CD14-positive monocyte (primary cell): ENCODE measurements around the gene OPRM1. TPM values are rescaled to one million over a fixed set of nuclear protein-coding genes. Genes with fewer than 3 reads are reported as not detected.

Source experiments
- DNase-seq, 3 donors: peaks; one replicate each; pipeline ENCODE4 v3.0.0-alpha.2; 2011 to 2022
- H2AFZ ChIP-seq: 2 replicates; pipeline ENCODE4 v1.6.0; 2012; ENCODE audit warnings: mild to moderate bottlenecking, low read depth, low read length, inconsistent platforms; ENCODE audit not compliant: insufficient read depth, poor library complexity, severe bottlenecking
- H3K27ac ChIP-seq, 2 donors: 1 replicate in 1 of 2; 2 replicates in 1 of 2; pipeline ENCODE4 v1.5.1; 2012 to 2013; ENCODE audit warnings: low read length in 2 of 2, control low read depth in 1 of 2, inconsistent platforms in 1 of 2, low read depth in 1 of 2, mild to moderate bottlenecking in 1 of 2
- H3K27me3 ChIP-seq, 2 donors: one replicate each; pipeline versions ENCODE4 v1.6.0 to v1.6.1; 2011 to 2013; ENCODE audit warnings: low read length in 2 of 2; ENCODE audit not compliant: control insufficient read depth in 2 of 2, insufficient read depth in 2 of 2
- H3K36me3 ChIP-seq, 2 donors: replicated peaks in 1 of 2; 1 replicate in 1 of 2; 2 replicates in 1 of 2; pipeline versions ENCODE4 v1.5.1 to v1.6.1; 2012 to 2013; ENCODE audit warnings: low read length in 2 of 2, control low read depth in 1 of 2, inconsistent platforms in 1 of 2, mild to moderate bottlenecking in 1 of 2; ENCODE audit not compliant: insufficient read depth in 2 of 2, control insufficient read depth in 1 of 2
- H3K4me1 ChIP-seq, 2 donors: 1 replicate in 1 of 2; 2 replicates in 1 of 2; pipeline versions ENCODE4 v1.5.1 to v1.6.1; 2012 to 2013; ENCODE audit warnings: low read length in 2 of 2, control low read depth in 1 of 2, inconsistent platforms in 1 of 2, mild to moderate bottlenecking in 1 of 2, moderate library complexity in 1 of 2; ENCODE audit not compliant: insufficient read depth in 2 of 2, control insufficient read depth in 1 of 2
- H3K4me2 ChIP-seq: replicated peaks from 2 replicates; pipeline ENCODE3; 2012; ENCODE audit warnings: low read length, moderate library complexity, mild to moderate bottlenecking; ENCODE audit not compliant: poor library complexity, severe bottlenecking; ENCODE audit errors: extremely low read depth
- H3K4me3 ChIP-seq, 3 experiments: fragments of 200-600 bp in 1 of 3; sonication (generic) in 1 of 3; replicated peaks in 1 of 3; 1 replicate in 2 of 3; 2 replicates in 1 of 3; pipeline ENCODE4 v1.5.1; 2011 to 2013; ENCODE audit warnings: low read length in 3 of 3, mild to moderate bottlenecking in 3 of 3, control low read depth in 2 of 3, low read depth in 2 of 3, inconsistent platforms in 1 of 3, moderate library complexity in 1 of 3
- H3K79me2 ChIP-seq: 2 replicates; pipeline ENCODE4 v1.6.0; 2012; ENCODE audit warnings: mild to moderate bottlenecking, control low read depth, inconsistent platforms, low read length, moderate library complexity; ENCODE audit not compliant: insufficient read depth
- H3K9ac ChIP-seq: 2 replicates; pipeline ENCODE4 v1.6.0; 2017; ENCODE audit warnings: low read length, mild to moderate bottlenecking; ENCODE audit not compliant: insufficient read depth, poor library complexity, severe bottlenecking
- H3K9me3 ChIP-seq, 2 donors: replicated peaks in 1 of 2; 1 replicate in 1 of 2; 2 replicates in 1 of 2; pipeline versions ENCODE4 v1.5.1 to v1.6.1; 2012 to 2013; ENCODE audit warnings: low read length in 2 of 2, control low read depth in 1 of 2; ENCODE audit not compliant: control insufficient read depth in 1 of 2, insufficient read depth in 1 of 2
- H4K20me1 ChIP-seq: 2 replicates; pipeline ENCODE4 v1.6.0; 2012; ENCODE audit warnings: mild to moderate bottlenecking, low read length, control low read depth, moderate library complexity; ENCODE audit not compliant: insufficient read depth
- H3K27ac Mint-ChIP-seq, 7 donors: one replicate each; pipeline ENCODE4 v1.8.0; 2020; ENCODE audit warnings: mild to moderate bottlenecking in 7 of 7, mixed read lengths in 7 of 7, moderate library complexity in 6 of 7, inconsistent platforms in 2 of 7
- H3K27me3 Mint-ChIP-seq, 3 donors: one replicate each; pipeline ENCODE4 v1.8.0; 2021 to 2022; ENCODE audit warnings: low read depth in 3 of 3, mild to moderate bottlenecking in 3 of 3, mixed read lengths in 3 of 3, moderate library complexity in 3 of 3, inconsistent platforms in 1 of 3
- H3K36me3 Mint-ChIP-seq, 2 donors: one replicate each; pipeline ENCODE4 v1.8.0; 2020; ENCODE audit warnings: mixed read lengths in 2 of 2, inconsistent platforms in 1 of 2, mild to moderate bottlenecking in 1 of 2
- H3K4me1 Mint-ChIP-seq: one replicate; pipeline ENCODE4 v1.8.0; 2020; ENCODE audit warnings: mild to moderate bottlenecking, mixed read lengths
- H3K4me3 Mint-ChIP-seq, 2 donors: one replicate each; pipeline ENCODE4 v1.8.0; 2020; ENCODE audit warnings: mild to moderate bottlenecking in 2 of 2, mixed read lengths in 2 of 2, moderate library complexity in 1 of 2
- H3K9me3 Mint-ChIP-seq, 7 donors: one replicate each; pipeline ENCODE4 v1.8.0; 2020 to 2022; ENCODE audit warnings: mixed read lengths in 7 of 7, mild to moderate bottlenecking in 6 of 7, moderate library complexity in 6 of 7, inconsistent platforms in 2 of 7
- WGBS: methylation state at CpG from one replicate; pipeline ENCODE4 v1.1.5; 2013; ENCODE audit warnings: missing lambda C conversion rate; ENCODE audit not compliant: insufficient coverage; 5-methylcytosine and 5-hydroxymethylcytosine counted together
- intact Hi-C, 2 donors: fragments of 100-400 bp; cut with micrococcal nuclease; formaldehyde crosslinking; loops; one replicate each; pipeline versions ENCODE4 v1.15.0 to v1.15.1; 2023
- polyA plus RNA-seq, 3 donors: library from polyadenylated mRNA; depleted of rRNA in 1 of 3; unstranded in 2 of 3; stranded (reverse) in 1 of 3; fragments of 300-500 nt in 2 of 3; fragments of >200 nt in 1 of 3; fragmentation: Illumina TruSeq in 2 of 3; gene quantifications; 1 replicate in 2 of 3; 2 replicates in 1 of 3; pipeline ENCODE4 v1.2.3, GENCODE V29; 2012 to 2021
- TF ChIP-seq, protein P1 (sequence below): fragments of 200-600 bp; IDR thresholded peaks from one replicate; pipeline ENCODE4 v1.8.0; 2022; ENCODE audit warnings: antibody characterized with exemption, mild to moderate bottlenecking

The OPRM1 gene
- polyA plus RNA-seq, 3 donors: not detected

DNA sequence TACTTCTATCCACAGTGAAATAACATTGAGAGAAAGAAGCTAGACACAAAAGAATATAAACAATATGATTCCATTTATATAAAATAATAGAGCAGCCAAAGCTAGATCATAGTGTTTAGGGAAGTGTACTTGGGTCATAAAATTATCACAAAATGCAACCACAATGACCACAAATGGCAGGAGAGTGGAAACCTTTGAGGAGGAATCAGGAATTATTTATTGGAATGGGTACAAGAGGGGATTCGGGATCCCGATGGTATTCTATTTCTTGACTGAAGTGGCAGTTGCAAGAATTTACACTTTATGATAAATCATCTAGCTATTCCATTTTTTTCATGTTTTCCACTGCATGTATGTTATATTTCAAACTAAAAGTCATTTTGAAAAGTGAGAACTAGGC is 241.5 kb downstream of the OPRM1 start:
- Histone ChIP-seq H2AFZ (no peak overlapping the region), H3K27ac (peak overlapping the region in 1 of 2 donors; percentile 29), H3K27me3 (no peaks in the 10 kb centered on the region), H4K20me1 (peaks cover 68% of the 10 kb centered on the region), H3K4me2 (no peak overlapping the region), H3K9ac (no peak overlapping the region), H3K4me3 (no peak overlapping the region), H3K79me2 (peaks cover 96% of the 10 kb centered on the region), H3K36me3 (peaks cover 8 to 31% of the 10 kb centered on the region in 2 donors), H3K9me3 (peaks cover 0 to 6% of the 10 kb centered on the region in 2 donors), H3K4me1 (peaks cover 5% of the 10 kb centered on the region in 2 donors)
- Mint-ChIP-seq H3K27me3 (no peaks in the 10 kb centered on the region), H3K9me3 (peaks cover 0 to 6% (median 3%) of the 10 kb centered on the region in 7 donors), H3K4me3 (no peak overlapping the region), H3K27ac (peak overlapping the region in 1 of 7 donors; percentile 32), H3K4me1 (peaks cover 29% of the 10 kb centered on the region), H3K36me3 (peaks cover 38 to 56% of the 10 kb centered on the region in 2 donors)
- no peak for DNase-seq
- TF ChIP-seq, protein P1, sequence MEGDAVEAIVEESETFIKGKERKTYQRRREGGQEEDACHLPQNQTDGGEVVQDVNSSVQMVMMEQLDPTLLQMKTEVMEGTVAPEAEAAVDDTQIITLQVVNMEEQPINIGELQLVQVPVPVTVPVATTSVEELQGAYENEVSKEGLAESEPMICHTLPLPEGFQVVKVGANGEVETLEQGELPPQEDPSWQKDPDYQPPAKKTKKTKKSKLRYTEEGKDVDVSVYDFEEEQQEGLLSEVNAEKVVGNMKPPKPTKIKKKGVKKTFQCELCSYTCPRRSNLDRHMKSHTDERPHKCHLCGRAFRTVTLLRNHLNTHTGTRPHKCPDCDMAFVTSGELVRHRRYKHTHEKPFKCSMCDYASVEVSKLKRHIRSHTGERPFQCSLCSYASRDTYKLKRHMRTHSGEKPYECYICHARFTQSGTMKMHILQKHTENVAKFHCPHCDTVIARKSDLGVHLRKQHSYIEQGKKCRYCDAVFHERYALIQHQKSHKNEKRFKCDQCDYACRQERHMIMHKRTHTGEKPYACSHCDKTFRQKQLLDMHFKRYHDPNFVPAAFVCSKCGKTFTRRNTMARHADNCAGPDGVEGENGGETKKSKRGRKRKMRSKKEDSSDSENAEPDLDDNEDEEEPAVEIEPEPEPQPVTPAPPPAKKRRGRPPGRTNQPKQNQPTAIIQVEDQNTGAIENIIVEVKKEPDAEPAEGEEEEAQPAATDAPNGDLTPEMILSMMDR: no peak
- intact Hi-C loops: no loop called here
- no CpG with 5 or more reads among the region's 2 CpGs for WGBS

DNA sequence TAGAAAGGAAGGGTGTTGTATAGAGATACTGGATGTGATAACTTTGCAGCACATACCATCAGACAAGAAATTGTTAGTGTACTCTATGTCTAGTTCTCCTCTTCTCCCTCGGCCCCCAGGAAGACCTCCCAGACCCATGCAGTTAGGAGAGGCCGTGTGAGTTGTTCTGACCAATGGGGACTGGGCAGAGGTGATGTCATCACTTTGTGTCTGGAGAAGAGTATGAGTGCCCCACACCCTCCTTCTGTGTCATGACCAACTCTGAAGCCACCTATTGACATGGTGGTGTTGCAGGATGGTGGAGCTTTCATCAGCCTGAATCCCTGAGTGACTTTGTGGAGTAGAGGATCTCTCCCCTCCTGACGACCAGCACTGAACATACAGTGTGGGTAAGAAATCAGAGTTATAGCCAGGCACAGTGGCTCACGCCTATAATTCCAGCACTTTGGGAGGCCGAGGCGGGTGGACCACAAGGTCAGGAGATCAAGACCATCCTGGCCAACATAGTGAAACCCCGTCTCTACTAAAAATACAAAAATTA is 245.3 kb downstream of the OPRM1 start:
- Mint-ChIP-seq H3K27ac (peak overlapping the region in 2 of 7 donors; percentile 8 to 37), H3K4me1 (peaks cover 4% of the 10 kb centered on the region), H3K36me3 (peaks cover 59 to 67% of the 10 kb centered on the region in 2 donors), H3K27me3 (no peaks in the 10 kb centered on the region), H3K4me3 (no peak overlapping the region), H3K9me3 (peaks cover 0 to 9% (median 3%) of the 10 kb centered on the region in 7 donors)
- Histone ChIP-seq H3K27me3 (no peaks in the 10 kb centered on the region), H3K4me2 (no peak overlapping the region), H3K27ac (no peak overlapping the region), H3K4me3 (no peak overlapping the region), H4K20me1 (peaks cover 60% of the 10 kb centered on the region), H3K36me3 (peaks cover 26 to 64% of the 10 kb centered on the region in 2 donors), H3K9me3 (peaks cover 0 to 6% of the 10 kb centered on the region in 2 donors), H3K79me2 (peaks cover 89% of the 10 kb centered on the region), H3K4me1 (no peaks in the 10 kb centered on the region), H3K9ac (no peak overlapping the region), H2AFZ (no peak overlapping the region)
- DNase-seq: no peak
- TF ChIP-seq, protein P1: no peak
- 80% methylated on average over 1 of the region's 7 CpGs for WGBS
- intact Hi-C loops: no loop called here
